Measurements from ENCODE around the gene TTLL3.

TTLL3 gene

GRCh38 chr3:9806688-9807589 is 3.1 kb upstream of the TTLL3 start:
- DNase-seq = no peak

GRCh38 chr3:9807981-9808344 is 2.1 kb upstream of the TTLL3 start:
- DNase-seq = no peak

GRCh38 chr3:9808345-9809037 is 1.6 kb upstream of the TTLL3 start:
- no peak for DNase-seq

GRCh38 chr3:9809239-9809614 is 835 bp upstream of the TTLL3 start:
- no peak for DNase-seq

- DNase-seq = no peak
Measured at GRCh38 chr3:9810433-9810770, 340 bp downstream of the TTLL3 start.

- DNase-seq = no peak
Measured at GRCh38 chr3:9810846-9811245, 784 bp downstream of the TTLL3 start.

GRCh38 chr3:9812870-9813483 is 2.9 kb downstream of the TTLL3 start:
- DNase-seq = no peak

- DNase-seq = no peak
Measured at GRCh38 chr3:9815986-9816385, 5.9 kb downstream of the TTLL3 start.

- no peak for DNase-seq
Measured at GRCh38 chr3:9817436-9817835, 7.4 kb downstream of the TTLL3 start.

GRCh38 chr3:9818666-9819335 is 8.7 kb downstream of the TTLL3 start:
- no peak for DNase-seq

GRCh38 chr3:9820543-9820942 is 10.5 kb downstream of the TTLL3 start:
- DNase-seq = no peak

- peak; percentile 10 for DNase-seq
Measured at GRCh38 chr3:9820946-9821345, 10.9 kb downstream of the TTLL3 start.

GRCh38 chr3:9825451-9826040 is 15.5 kb downstream of the TTLL3 start:
- no peak for DNase-seq

GRCh38 chr3:9826815-9827573 is 16.9 kb downstream of the TTLL3 start:
- DNase-seq = no peak

- no peak for DNase-seq
Measured at GRCh38 chr3:9828801-9829755, 19.0 kb downstream of the TTLL3 start.

GRCh38 chr3:9831253-9831652 is 21.2 kb downstream of the TTLL3 start:
- DNase-seq = no peak

GRCh38 chr3:9833078-9833477 is 23.0 kb downstream of the TTLL3 start:
- DNase-seq = no peak

GRCh38 chr3:9834520-9835380 is 24.7 kb downstream of the TTLL3 start:
- DNase-seq = no peak

- DNase-seq = no peak
Measured at GRCh38 chr3:9837701-9838582, 27.9 kb downstream of the TTLL3 start.

All from amniotic stem cell (primary cell).